Neuronal stem cell (in vitro differentiated cells): ENCODE data around the gene ZNF264. TPM values are rescaled to one million over a fixed set of nuclear protein-coding genes. Genes with fewer than 3 reads are reported as not detected.

ENCODE experiments used
- DNase-seq: peaks from one replicate; pipeline ENCODE4 v3.0.0-alpha.2; 2013; ENCODE audit warnings: low spot score
- H2AFZ ChIP-seq: one replicate; pipeline ENCODE4 v1.6.1; 2013; ENCODE audit warnings: mild to moderate bottlenecking, low read length, inconsistent platforms
- H2AK5ac ChIP-seq: 2 replicates; pipeline ENCODE4 v1.6.1; 2013; ENCODE audit warnings: low read depth, mild to moderate bottlenecking, inconsistent platforms, low read length, moderate library complexity, mixed read lengths
- H2BK120ac ChIP-seq: 2 replicates; pipeline ENCODE4 v1.6.1; 2013; ENCODE audit warnings: low read depth, mild to moderate bottlenecking, inconsistent platforms, low read length, moderate library complexity, mixed read lengths
- H2BK12ac ChIP-seq: one replicate; pipeline ENCODE4 v1.6.1; 2013; ENCODE audit warnings: low read length, inconsistent platforms
- H2BK15ac ChIP-seq: 2 replicates; pipeline ENCODE4 v1.6.1; 2013; ENCODE audit warnings: mild to moderate bottlenecking, low read length, inconsistent platforms, mixed read lengths
- H2BK5ac ChIP-seq: one replicate; pipeline ENCODE4 v1.6.1; 2013; ENCODE audit warnings: inconsistent platforms, mild to moderate bottlenecking, low read length, moderate library complexity
- H3K14ac ChIP-seq: one replicate; pipeline ENCODE4 v1.6.1; 2013; ENCODE audit warnings: low read length, inconsistent platforms
- H3K18ac ChIP-seq: 2 replicates; pipeline ENCODE4 v1.6.1; 2013; ENCODE audit warnings: low read length, inconsistent platforms
- H3K23ac ChIP-seq: 2 replicates; pipeline ENCODE4 v1.6.1; 2013; ENCODE audit warnings: low read depth, mild to moderate bottlenecking, mixed read lengths, low read length, inconsistent platforms; ENCODE audit not compliant: poor library complexity
- H3K27ac ChIP-seq: replicated peaks from 3 replicates; pipeline ENCODE4 v1.5.1; 2013; ENCODE audit warnings: low read length, inconsistent platforms
- H3K27me3 ChIP-seq, 3 experiments: 2 replicates each; pipeline ENCODE4 v1.6.1; 2013; ENCODE audit warnings: low read length in 3 of 3, mild to moderate bottlenecking in 2 of 3, inconsistent platforms in 1 of 3, low read depth in 1 of 3, mixed read lengths in 1 of 3, moderate library complexity in 1 of 3; ENCODE audit not compliant: control insufficient read depth in 3 of 3, insufficient read depth in 3 of 3
- H3K36me3 ChIP-seq, 2 donors: replicated peaks in 1 of 2; 2 replicates each; pipeline ENCODE4 v1.6.1; 2013; ENCODE audit warnings: low read length in 2 of 2; ENCODE audit not compliant: control insufficient read depth in 2 of 2, insufficient read depth in 2 of 2
- H3K4ac ChIP-seq: 2 replicates; pipeline ENCODE4 v1.6.1; 2013; ENCODE audit warnings: inconsistent platforms, mild to moderate bottlenecking, low read length, moderate library complexity
- H3K4me1 ChIP-seq, 2 donors: 1 replicate in 1 of 2; 2 replicates in 1 of 2; pipeline ENCODE4 v1.6.1; 2013; ENCODE audit warnings: low read length in 2 of 2, low read depth in 1 of 2; ENCODE audit not compliant: control insufficient read depth in 2 of 2, insufficient read depth in 1 of 2
- H3K4me2 ChIP-seq: one replicate; pipeline ENCODE4 v1.6.1; 2013; ENCODE audit warnings: mild to moderate bottlenecking, low read length, inconsistent platforms; ENCODE audit not compliant: insufficient read depth, poor library complexity, severe bottlenecking
- H3K4me3 ChIP-seq, 2 donors: 2 replicates each; pipeline ENCODE4 v1.5.1; 2013; ENCODE audit warnings: low read length in 2 of 2, mild to moderate bottlenecking in 2 of 2, inconsistent platforms in 1 of 2, moderate library complexity in 1 of 2
- H3K79me1 ChIP-seq: one replicate; pipeline ENCODE4 v1.6.1; 2013; ENCODE audit warnings: low read depth, mild to moderate bottlenecking, inconsistent platforms, low read length, moderate library complexity
- H3K9ac ChIP-seq: one replicate; pipeline ENCODE4 v1.6.1; 2013; ENCODE audit warnings: mild to moderate bottlenecking, low read depth, low read length, inconsistent platforms; ENCODE audit not compliant: poor library complexity
- H3K9me3 ChIP-seq, 2 donors: replicated peaks in 1 of 2; 2 replicates each; pipeline versions ENCODE3 to v1.6.1; 2013; ENCODE audit warnings: low read length in 2 of 2, mild to moderate bottlenecking in 2 of 2, inconsistent platforms in 1 of 2, low read depth in 1 of 2, mixed read lengths in 1 of 2, moderate library complexity in 1 of 2; ENCODE audit not compliant: control insufficient read depth in 2 of 2, insufficient read depth in 1 of 2
- H4K8ac ChIP-seq: one replicate; pipeline ENCODE4 v1.6.1; 2013; ENCODE audit warnings: low read depth, mild to moderate bottlenecking, inconsistent platforms, low read length, moderate library complexity
- H4K91ac ChIP-seq: one replicate; pipeline ENCODE4 v1.6.1; 2013; ENCODE audit warnings: low read length, low read depth, mild to moderate bottlenecking, inconsistent platforms; ENCODE audit not compliant: poor library complexity
- WGBS, 2 donors: extraction: QIAGEN DNeasy Blood & Tissue Kit; methylation state at CpG; one replicate each; pipeline ENCODE4 v1.1.7; 2013; ENCODE audit warnings: missing lambda C conversion rate in 2 of 2, mixed read lengths in 1 of 2; ENCODE audit not compliant: insufficient read length in 2 of 2, insufficient replicate concordance in 1 of 2; ENCODE audit errors: extremely low coverage in 2 of 2; 5-methylcytosine and 5-hydroxymethylcytosine counted together
- polyA plus RNA-seq, 2 experiments: library from polyadenylated mRNA; stranded (reverse); fragments of 200-250 nt; gene quantifications; one replicate each; pipeline ENCODE4 v1.2.3, GENCODE V29; 2013

The ZNF264 gene
- 6.4 TPM for polyA plus RNA-seq (2013, experiment 1 of 2)
- 6.6 TPM for polyA plus RNA-seq (2013, experiment 2 of 2)

GRCh38 chr19:57191141-57192076 is at the start of gene ZNF264:
Gene ZNF264 (plus strand): TSS chr19:57191500. CDS start chr19:57191914, 414 bp downstream.
- peak within 1 kb of the TSS; percentile 58 for H2AK5ac ChIP-seq
- H3K14ac ChIP-seq = no peak within 1 kb of the TSS
- H3K27ac ChIP-seq = peak within 1 kb of the TSS; percentile 76
- H3K18ac ChIP-seq = peak within 1 kb of the TSS; percentile 98
- peak within 1 kb of the TSS; percentile 1 for H2BK15ac ChIP-seq
- peak within 1 kb of the TSS; percentile 87 to 97 for H3K4me3 ChIP-seq
- peak within 1 kb of the TSS; percentile 79 for H3K4me2 ChIP-seq
- no peak within 1 kb of the TSS for H2BK12ac ChIP-seq
- H3K36me3 ChIP-seq = peaks cover 22 to 38% of the 10 kb centered on the region in 2 donors
- H3K9me3 ChIP-seq = peaks cover 21 to 36% of the 10 kb centered on the region in 2 donors
- H3K23ac ChIP-seq = peak within 1 kb of the TSS; percentile 75
- peak; percentile 61 for DNase-seq
- no peak within 1 kb of the TSS for H3K4ac ChIP-seq
- H4K8ac ChIP-seq = peak within 1 kb of the TSS; percentile 100
- H2BK5ac ChIP-seq = no peak within 1 kb of the TSS
- peaks cover 0 to 8% of the 10 kb centered on the region in 2 donors for H3K4me1 ChIP-seq
- peaks cover 7% of the 10 kb centered on the region for H3K79me1 ChIP-seq
- H4K91ac ChIP-seq = no peak within 1 kb of the TSS
- H2BK120ac ChIP-seq = no peak within 1 kb of the TSS
- no CpG with 5 or more reads among the region's 81 CpGs for WGBS, 2 donors
- peak within 1 kb of the TSS; percentile 91 for H2AFZ ChIP-seq
- H3K27me3 ChIP-seq = no peaks in the 10 kb centered on the region
- peak within 1 kb of the TSS; percentile 93 for H3K9ac ChIP-seq

- Histone ChIP-seq H3K27me3 (no peaks in the 10 kb centered on the region), H3K79me1 (no peaks in the 10 kb centered on the region), H2BK15ac (no peak overlapping the region), H2BK120ac (no peak overlapping the region), H2AK5ac (no peak overlapping the region), H2BK5ac (no peak overlapping the region), H3K14ac (no peak overlapping the region), H3K18ac (no peak overlapping the region), H4K91ac (no peak overlapping the region), H3K4ac (no peak overlapping the region), H3K4me3 (no peak overlapping the region), H3K4me1 (no peaks in the 10 kb centered on the region), H3K36me3 (no peaks in the 10 kb centered on the region), H3K27ac (no peak overlapping the region), H4K8ac (no peak overlapping the region), H2AFZ (no peak overlapping the region), H3K4me2 (no peak overlapping the region), H3K9ac (no peak overlapping the region), H3K9me3 (peaks cover 0 to 19% of the 10 kb centered on the region in 2 donors), H3K23ac (no peak overlapping the region), H2BK12ac (no peak overlapping the region)
- no peak for DNase-seq
- no CpG with 5 or more reads among the region's 4 CpGs for WGBS, 2 donors
Measured at GRCh38 chr19:57141699-57142098, 49.6 kb upstream of the ZNF264 start.

- Histone ChIP-seq H2BK15ac (no peak overlapping the region), H3K4me3 (no peak overlapping the region), H2BK12ac (no peak overlapping the region), H2AFZ (no peak overlapping the region), H2BK5ac (no peak overlapping the region), H3K79me1 (no peaks in the 10 kb centered on the region), H3K14ac (no peak overlapping the region), H3K36me3 (no peaks in the 10 kb centered on the region), H3K9me3 (peaks cover 0 to 9% of the 10 kb centered on the region in 2 donors), H2AK5ac (no peak overlapping the region), H4K91ac (no peak overlapping the region), H3K4me1 (no peaks in the 10 kb centered on the region), H3K23ac (no peak overlapping the region), H3K27me3 (no peaks in the 10 kb centered on the region), H3K27ac (no peak overlapping the region), H3K4ac (no peak overlapping the region), H2BK120ac (no peak overlapping the region), H3K9ac (no peak overlapping the region), H3K18ac (no peak overlapping the region), H4K8ac (no peak overlapping the region), H3K4me2 (no peak overlapping the region)
- WGBS, 2 donors = no CpG with 5 or more reads among the region's 5 CpGs
- no peak for DNase-seq
Measured at GRCh38 chr19:57152921-57153320, 38.4 kb upstream of the ZNF264 start.

GRCh38 chr19:57161985-57162539 is 29.2 kb upstream of the ZNF264 start:
- Histone ChIP-seq H2BK15ac (no peak overlapping the region), H3K14ac (no peak overlapping the region), H4K91ac (no peak overlapping the region), H3K36me3 (no peaks in the 10 kb centered on the region), H3K23ac (no peak overlapping the region), H3K4me2 (no peak overlapping the region), H3K4me1 (no peaks in the 10 kb centered on the region), H3K9me3 (peaks cover 4 to 14% of the 10 kb centered on the region in 2 donors), H3K27ac (no peak overlapping the region), H2BK120ac (no peak overlapping the region), H3K18ac (no peak overlapping the region), H3K27me3 (no peaks in the 10 kb centered on the region), H2AFZ (no peak overlapping the region), H3K4me3 (no peak overlapping the region), H4K8ac (no peak overlapping the region), H2AK5ac (no peak overlapping the region), H3K4ac (no peak overlapping the region), H3K79me1 (no peaks in the 10 kb centered on the region), H2BK12ac (no peak overlapping the region), H2BK5ac (no peak overlapping the region), H3K9ac (no peak overlapping the region)
- WGBS, 2 donors = no CpG with 5 or more reads among the region's 5 CpGs
- no peak for DNase-seq
